HG03469 (cell line): Measurements from ENCODE around the gene LRR1.
"Not testable (repeated sequence)": the region's sequence is repeated elsewhere in the genome, so short reads cannot be mapped to it uniquely, and the experiment has no call there.

Experiments used
- ATAC-seq: cut with Tn5 transposase; IDR thresholded peaks from one replicate; pipeline ENCODE4 v1.9.1; 2021; ENCODE audit warnings: mild to moderate bottlenecking, moderate library complexity, moderate number of reproducible peaks; ENCODE audit not compliant: unreplicated experiment

LRR1 gene

DNA sequence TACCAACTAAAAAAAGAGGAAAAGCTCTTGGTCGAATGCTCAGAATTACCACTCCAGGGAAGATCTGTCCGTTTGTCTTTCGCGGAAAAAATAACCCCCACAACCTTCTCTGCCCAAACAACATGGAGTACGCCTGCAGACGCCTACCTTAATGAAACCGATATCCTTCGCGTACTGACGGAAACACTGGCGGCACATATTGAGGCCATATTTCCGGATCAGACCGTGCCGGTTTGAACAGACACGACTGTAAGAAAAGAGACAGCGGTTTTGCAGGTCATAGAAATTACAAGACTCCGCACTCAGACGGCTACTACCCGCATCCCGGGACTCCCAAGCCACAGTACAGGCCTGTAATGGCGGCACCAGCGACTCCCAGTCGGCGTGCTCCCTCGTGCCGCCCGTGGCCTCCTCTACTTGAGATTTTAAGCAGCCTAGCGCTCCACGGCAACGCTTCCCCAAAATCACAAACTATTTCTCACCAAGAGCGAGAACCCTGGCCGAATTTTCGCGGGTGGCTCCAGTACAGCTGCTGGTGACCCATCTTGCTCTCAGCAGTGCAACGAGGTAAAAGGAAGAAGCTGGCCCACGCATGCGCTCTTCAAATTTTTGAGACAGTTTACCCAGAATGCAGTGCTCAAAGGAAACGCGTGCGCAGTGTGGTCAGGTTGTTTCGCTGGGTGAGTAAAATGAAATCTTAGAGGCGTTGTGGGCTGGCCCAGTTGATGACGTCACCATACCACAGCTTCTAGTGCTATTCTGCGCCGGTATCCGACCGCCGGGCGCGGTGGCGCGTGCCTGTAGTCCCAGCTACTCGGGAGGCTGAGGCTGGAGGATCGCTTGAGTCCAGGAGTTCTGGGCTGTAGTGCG lies 12.7 kb upstream of the LRR1 start, which contains the start of gene RPS29:
Gene RPS29, minus strand, starts transcription at position 578 of the 870 bp plus-strand sequence. Its CDS starts 34 bp downstream, at position 544.
- ATAC-seq = peak; percentile 87

DNA sequence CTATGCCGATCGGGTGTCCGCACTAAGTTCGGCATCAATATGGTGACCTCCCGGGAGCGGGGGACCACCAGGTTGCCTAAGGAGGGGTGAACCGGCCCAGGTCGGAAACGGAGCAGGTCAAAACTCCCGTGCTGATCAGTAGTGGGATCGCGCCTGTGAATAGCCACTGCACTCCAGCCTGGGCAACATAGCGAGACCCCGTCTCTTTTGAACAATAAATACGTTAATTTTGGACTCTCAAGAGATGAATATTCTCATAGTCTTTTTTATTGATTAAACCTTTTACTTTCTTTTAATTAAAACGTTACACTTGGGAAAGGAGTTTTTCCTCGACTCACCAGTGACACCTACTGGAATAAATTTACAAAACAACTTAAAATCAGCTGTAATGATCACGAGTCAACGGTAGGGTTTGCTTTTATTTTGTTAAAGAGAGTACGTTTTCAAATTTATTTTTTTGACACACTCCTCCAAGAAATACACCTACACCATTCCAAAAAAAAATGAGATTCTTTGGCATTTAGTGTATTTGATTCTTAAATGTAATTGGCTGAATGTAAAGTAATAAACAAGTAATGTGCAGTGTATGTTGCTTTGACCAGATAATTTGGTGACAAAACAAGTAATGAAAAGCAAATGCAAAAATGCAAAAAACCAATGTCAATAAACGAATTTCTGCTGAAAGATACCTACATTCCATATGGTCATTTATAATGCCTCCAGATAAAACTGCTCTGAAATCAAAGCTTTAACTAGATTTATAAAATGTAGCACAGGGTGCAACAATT lies 11.9 kb upstream of the LRR1 start:
- peak; percentile 28 for ATAC-seq

DNA sequence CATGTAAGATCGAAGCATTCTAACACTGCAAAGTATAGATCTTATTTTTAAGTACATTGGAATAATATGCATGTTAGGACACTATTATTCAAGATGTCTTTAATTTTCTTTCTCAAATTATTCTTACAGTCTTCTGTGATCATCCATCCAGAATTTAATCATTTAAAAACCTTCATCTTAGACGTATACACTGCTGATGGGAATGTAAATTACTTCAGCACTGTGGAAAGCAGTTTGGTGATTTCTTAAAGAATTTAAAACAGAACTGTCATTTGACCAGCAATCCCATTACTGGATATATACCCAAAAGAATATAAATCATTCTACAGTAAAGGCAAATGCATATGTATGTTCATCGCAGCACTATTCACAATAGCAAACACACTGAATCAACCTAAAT lies 9.4 kb upstream of the LRR1 start:
- ATAC-seq = no peak

DNA sequence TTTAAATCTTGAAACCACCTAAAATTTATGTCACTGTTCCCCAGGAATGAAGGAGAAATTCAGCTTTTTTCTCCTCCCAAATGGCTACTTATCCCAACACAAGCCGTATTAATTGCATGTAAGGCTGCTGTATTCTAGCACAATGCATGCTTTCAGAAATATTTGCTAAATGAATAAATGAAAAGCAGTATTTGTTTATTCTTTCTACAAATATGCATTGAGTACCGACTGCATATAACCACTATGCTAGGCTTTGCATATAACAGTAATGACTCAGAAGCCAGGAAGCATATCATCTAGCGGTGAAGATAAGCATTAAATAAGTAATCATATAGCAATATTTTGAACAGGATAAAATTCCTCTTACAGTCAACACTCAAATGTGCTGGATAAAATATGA lies 5.7 kb upstream of the LRR1 start:
- ATAC-seq = peak; percentile 33

DNA sequence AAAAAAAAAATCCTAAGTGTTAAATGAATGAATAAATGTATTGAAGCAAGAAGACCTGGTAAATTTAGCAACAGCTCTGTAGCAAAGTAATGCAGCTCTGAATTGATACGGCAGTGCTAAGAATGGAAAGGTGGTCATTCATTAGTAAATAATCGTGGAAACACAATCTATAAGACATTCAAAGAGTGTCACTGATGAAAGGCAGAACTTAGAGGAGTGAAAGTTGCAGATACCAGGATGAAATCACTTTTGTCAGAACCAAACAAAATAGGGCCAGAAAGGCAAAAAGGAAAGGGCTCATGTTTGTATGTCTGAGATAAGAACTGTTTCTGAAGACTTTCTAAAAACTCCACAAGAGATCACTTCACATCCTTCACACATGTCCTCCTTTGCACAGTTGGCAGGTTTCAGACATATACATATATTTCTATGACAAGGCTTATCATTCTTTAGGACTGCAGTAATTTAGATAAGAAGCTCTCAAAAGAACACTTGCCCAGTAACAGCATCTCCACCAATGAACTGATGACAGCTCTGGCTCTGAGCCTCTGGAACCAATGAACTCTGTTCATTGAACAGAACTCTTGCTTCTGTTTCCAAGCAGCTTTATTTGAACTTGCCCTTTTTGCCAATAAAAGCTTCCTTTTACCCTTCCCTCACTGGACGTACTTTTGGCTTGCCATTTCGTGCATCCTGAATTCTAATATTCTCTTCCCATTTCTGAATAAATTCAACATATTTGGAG lies 4.2 kb upstream of the LRR1 start:
- peak; percentile 36 for ATAC-seq

DNA sequence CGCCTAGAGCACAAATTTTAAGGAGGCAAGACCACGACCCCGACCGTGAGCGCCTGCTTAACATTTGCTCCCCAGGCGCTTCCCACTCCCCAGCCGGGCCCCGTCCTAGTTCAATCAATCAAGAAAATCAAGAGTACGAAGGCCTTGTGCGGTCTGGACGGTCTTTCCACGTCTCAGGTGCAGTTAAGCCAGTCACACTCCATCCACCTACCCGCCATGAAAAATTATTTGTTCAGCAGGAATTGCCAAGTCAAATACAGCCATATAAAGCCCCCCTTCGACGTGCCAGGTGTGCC lies 603 bp upstream of the LRR1 start:
- ATAC-seq = no peak

DNA sequence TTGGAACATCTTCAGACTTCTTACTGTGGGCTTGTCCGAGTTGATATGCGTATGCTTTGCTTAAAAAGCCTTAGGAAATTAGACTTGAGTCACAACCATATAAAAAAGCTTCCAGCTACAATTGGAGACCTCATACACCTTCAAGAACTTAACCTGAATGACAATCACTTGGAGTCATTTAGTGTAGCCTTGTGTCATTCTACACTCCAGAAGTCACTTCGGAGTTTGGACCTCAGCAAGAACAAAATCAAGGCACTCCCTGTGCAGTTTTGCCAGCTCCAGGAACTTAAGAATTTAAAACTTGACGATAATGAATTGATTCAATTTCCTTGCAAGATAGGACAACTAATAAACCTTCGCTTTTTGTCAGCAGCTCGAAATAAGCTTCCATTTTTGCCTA lies 8.8 kb downstream of the LRR1 start:
- ATAC-seq = no peak

DNA sequence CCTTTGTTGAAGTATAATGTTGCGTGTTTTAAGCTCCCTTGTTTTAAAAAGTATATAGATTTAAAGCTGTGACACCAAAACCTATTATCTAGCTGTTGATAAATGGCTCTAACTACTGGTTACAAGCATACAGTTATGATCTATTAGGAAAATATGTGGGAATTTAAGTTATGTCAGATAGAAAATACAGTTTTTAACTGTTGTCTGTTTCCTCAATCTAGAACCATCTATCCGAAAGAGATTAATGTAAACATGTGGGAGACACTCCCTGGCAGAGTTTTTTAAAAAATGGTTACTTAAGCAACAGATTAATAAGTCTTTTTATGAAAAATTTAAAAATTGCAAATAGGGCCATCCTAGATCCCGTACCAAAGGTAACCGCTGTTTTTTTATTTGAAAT lies 13.5 kb downstream of the LRR1 start:
- ATAC-seq = no peak

DNA sequence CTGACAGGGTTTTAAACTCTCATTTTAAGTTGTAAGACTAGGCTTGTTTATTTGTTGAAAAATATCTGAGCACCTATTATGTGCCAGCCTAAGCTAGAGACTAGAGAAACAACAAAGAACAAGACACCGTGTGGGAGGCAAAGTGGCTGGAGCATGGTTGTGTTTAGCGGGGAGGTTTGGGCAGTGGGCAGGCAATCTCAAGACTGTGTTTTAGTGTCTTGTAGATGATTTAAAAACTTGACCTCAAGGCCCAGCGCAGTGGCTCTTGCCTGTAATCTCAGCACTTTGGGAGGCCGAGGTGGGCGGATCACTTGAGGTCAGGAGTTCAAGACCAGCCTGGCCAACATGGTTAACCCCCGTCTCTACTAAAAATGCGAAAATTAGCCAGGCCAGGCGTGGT lies 13.9 kb downstream of the LRR1 start:
- no peak for ATAC-seq

DNA sequence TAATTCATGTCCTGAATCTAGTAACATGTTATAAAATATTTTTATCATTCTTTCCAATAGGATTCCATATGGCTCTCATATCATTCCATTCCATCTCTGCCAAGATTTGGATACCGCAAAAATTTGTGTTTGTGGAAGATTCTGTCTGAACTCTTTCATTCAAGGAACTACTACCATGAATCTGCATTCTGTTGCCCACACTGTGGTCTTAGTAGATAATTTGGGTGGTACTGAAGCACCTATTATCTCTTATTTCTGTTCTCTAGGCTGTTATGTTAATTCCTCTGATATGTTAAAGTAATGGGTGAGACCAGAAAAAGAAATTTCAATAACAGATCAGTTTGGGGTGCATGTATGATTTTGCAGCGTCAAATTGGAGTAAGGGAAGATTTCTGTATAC lies 15.5 kb downstream of the LRR1 start:
- ATAC-seq = no peak

DNA sequence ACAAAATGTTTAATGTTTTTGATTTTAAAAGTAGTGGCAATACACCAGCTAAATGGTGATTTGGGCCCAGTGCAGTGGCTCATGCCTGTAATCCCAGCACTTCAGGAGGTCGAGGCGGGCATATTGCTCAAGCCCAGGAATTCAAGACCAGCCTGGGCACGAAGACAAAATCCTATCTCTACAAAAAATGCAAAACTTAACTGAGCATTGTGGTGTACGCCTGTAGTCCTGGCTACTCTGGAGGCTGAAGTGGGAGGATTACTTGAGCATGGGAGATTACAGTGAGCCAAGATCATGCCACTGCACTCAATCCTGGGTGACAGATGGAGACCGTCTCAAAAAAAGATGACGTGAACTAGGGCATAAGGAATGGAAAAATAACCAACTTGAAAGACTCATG lies 17.0 kb downstream of the LRR1 start:
- no peak for ATAC-seq

DNA sequence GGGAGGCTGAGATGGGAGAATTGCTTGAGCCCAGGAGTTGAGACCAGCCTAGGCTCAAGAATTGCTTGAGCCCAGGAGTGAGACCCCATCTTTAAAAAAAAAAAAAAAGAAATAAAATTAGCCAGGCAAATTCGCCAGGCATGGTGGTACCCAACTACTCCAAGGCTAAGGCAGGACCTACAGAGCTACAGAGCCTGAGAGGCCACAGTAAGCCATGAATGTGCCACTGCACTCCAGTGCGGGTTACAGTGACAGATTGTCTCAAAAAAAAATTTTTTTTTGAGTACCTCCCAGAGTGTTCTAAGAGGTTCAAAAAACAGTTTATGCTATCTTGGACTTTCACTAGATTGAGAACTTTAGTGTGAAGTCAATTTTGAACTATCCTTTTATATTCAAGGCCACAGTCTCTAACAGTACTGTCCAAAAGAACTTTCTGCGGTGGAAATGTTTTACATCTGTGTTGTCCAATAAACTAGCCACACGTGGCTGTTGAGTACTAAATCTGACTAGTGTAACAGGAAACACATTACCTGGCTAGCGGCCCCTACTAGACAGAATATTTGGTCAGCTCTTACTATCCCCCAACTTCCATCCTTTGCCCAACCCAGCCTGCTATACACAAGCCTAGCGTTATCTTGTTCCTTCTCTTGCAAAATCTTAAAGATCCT lies 19.2 kb downstream of the LRR1 start:
- ATAC-seq = no peak

DNA sequence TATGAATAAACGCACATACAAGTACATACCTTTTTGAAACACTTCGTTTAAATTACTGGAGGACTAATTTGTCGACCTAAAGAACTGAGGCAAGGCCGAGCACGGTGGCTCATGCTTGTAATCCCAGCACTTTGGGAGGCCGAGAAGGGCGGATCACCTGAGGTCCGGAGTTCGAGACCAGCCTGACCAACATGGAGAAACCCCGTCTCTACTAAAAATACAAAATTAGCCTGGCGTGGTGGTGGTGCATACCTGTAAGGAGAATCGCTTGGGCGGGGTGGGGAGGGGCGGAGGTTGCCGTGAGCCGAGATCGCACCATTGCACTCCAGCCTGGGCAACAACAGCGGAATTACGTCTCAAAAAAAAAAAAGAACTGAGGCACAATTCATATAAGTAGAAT lies 20.5 kb downstream of the LRR1 start:
- not testable (repeated sequence) for ATAC-seq

DNA sequence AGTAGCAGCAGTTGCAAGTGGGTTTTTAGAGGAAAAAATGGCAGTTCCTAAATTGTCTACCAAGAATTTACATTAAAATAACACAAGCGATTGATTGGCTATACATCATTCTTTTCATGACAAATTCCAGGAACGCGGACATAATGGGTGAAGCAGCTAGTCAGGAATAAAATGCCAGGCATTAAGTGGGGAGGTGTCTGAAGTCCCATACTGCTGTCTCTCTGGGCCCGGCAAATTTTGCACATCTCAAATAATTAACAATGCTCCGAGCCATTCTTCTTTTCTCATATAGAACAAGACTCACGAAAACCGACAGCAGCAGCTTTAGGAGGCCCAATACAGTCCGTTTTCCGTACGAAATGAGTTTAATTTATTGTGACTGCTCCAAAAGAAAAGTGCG lies 21.0 kb downstream of the LRR1 start:
- no peak for ATAC-seq

DNA sequence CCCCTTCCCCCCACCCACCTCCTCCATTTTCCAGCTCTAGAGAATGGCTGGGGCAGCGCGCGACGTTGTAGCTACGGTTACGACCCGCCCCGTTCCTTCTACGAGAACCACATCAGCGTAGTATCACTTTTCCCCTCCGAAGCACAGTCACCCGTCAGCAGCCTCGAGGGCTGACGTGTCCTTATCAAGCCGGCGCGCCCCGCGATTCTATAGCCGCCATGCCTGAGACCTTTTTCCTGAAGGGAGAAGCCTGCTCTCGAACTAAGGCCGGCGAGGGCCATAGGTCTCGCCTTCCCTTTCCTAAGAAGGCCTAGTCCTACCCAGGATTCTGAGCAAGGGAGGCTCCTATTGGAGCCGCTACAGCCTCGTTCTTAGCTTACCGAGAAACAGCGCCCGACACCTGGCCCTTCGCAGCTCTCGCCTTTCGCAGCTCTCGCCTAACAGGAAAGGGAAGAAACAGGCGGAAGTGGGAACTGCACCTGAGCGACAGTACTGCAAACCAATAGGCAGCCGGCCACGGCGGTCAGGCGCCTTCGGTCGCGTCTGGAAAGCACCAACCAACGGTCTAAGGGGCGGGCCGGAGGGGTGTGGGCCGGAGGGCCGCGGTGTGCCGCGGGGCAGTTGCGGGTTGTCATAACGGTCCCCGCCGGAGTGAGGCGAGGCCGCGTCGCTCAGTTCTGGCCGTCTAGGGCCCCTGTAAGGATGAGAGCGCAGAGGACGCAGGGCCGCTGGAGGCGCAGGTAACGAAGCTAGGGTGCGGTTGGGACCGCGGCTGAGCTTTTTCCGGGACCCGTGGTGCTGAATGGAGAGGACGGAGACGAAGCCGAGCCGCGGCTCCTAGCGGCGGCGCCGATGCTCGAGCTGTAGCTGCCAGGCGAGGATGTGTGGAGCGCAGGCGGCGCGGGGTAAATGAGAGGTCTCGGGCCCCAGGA lies 21.7 kb downstream of the LRR1 start, which contains the start of the genes MGAT2 and RPL36AL:
Gene MGAT2, plus strand, starts transcription at position 618 of the 932 bp plus-strand sequence. CDS start 470 bp downstream, outside the sequence.
Gene RPL36AL, minus strand, starts transcription at position 445 of the 932 bp plus-strand sequence. CDS start 1,522 bp downstream, outside the sequence.
- ATAC-seq = peak; percentile 86

DNA sequence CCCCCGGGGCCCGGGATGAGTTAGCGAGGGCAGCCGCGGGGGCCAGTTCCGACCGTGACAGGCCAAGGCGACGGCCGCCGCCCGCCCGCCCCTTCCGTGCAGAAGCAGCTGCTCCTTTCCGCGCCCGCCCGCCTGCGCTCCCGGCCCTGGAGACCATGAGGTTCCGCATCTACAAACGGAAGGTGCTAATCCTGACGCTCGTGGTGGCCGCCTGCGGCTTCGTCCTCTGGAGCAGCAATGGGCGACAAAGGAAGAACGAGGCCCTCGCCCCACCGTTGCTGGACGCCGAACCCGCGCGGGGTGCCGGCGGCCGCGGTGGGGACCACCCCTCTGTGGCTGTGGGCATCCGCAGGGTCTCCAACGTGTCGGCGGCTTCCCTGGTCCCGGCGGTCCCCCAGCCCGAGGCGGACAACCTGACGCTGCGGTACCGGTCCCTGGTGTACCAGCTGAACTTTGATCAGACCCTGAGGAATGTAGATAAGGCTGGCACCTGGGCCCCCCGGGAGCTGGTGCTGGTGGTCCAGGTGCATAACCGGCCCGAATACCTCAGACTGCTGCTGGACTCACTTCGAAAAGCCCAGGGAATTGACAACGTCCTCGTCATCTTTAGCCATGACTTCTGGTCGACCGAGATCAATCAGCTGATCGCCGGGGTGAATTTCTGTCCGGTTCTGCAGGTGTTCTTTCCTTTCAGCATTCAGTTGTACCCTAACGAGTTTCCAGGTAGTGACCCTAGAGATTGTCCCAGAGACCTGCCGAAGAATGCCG lies 22.6 kb downstream of the LRR1 start:
- ATAC-seq = no peak

DNA sequence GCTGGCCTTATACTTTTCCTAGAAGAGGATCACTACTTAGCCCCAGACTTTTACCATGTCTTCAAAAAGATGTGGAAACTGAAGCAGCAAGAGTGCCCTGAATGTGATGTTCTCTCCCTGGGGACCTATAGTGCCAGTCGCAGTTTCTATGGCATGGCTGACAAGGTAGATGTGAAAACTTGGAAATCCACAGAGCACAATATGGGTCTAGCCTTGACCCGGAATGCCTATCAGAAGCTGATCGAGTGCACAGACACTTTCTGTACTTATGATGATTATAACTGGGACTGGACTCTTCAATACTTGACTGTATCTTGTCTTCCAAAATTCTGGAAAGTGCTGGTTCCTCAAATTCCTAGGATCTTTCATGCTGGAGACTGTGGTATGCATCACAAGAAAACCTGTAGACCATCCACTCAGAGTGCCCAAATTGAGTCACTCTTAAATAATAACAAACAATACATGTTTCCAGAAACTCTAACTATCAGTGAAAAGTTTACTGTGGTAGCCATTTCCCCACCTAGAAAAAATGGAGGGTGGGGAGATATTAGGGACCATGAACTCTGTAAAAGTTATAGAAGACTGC lies 23.4 kb downstream of the LRR1 start:
- no peak for ATAC-seq

DNA sequence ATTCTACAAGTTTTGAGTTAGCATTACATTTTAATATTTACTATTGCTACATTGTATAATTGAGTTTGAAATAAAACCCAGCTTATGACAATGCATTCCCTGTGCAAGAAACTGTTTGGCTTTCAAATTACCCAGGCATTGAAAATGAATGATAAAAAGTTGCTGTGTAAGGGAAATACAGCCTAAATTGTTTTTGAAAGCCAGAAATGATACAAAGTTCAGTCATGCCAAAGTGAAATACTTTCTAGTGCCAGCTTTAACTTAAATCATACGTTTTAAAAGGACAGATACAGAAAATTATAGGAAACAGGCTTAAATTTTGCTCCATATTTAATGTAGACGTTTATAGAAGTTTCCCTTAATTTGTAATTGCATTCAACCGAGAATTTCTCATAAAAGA lies 24.6 kb downstream of the LRR1 start:
- ATAC-seq = no peak
